ENCODE data around the gene PAFAH2.

The PAFAH2 gene

GRCh38 chr1:25924454-25924853 lies 73.4 kb downstream of the PAFAH2 start:
- Histone ChIP-seq H3K9ac (ENCODE audit: low read length) (no peak overlapping the region), H3K27me3 (ENCODE audit: low read depth, low read length) (no peaks in the 10 kb centered on the region), H3K4me3 (ENCODE audit: low read length) (no peak overlapping the region), H3K27ac (ENCODE audit: low read length) (no peak overlapping the region), H3K9me3 (ENCODE audit: insufficient read depth, low read length) (no peaks in the 10 kb centered on the region), H2AFZ (ENCODE audit: low read depth, low read length) (no peak overlapping the region), H3K4me1 (ENCODE audit: low read length) (no peaks in the 10 kb centered on the region), H3K4me2 (ENCODE audit: low read length) (no peak overlapping the region), H3K36me3 (replicated peaks; ENCODE audit: low read depth, low read length) (no peaks in the 10 kb centered on the region), H4K20me1 (ENCODE audit: insufficient read depth, low read length) (no peaks in the 10 kb centered on the region), H3K79me2 (ENCODE audit: low read length) (no peaks in the 10 kb centered on the region)
- TF ChIP-seq EZH2phosphoT487 (IDR thresholded peaks at IDR 0.05; ENCODE audit: low read depth), result no peak

GRCh38 chr1:25922971-25923552 lies 74.8 kb downstream of the PAFAH2 start:
- no peak overlapping the region for H3K4me2 ChIP-seq (ENCODE audit: low read length)

GRCh38 chr1:25922056-25922970 lies 75.5 kb downstream of the PAFAH2 start:
- H3K36me3 ChIP-seq (replicated peaks; ENCODE audit: low read depth, low read length), result no peaks in the 10 kb centered on the region
- no peaks in the 10 kb centered on the region for H4K20me1 ChIP-seq (ENCODE audit: insufficient read depth, low read length)
- no peak overlapping the region for H3K4me2 ChIP-seq (ENCODE audit: low read length)
- H3K27ac ChIP-seq (ENCODE audit: low read length), result no peak overlapping the region
- H3K27me3 ChIP-seq (ENCODE audit: low read depth, low read length), result no peaks in the 10 kb centered on the region
- H3K9ac ChIP-seq (ENCODE audit: low read length), result no peak overlapping the region
- no peak overlapping the region for H3K4me3 ChIP-seq (ENCODE audit: low read length)
- no peaks in the 10 kb centered on the region for H3K4me1 ChIP-seq (ENCODE audit: low read length)
- no peaks in the 10 kb centered on the region for H3K79me2 ChIP-seq (ENCODE audit: low read length)
- no peaks in the 10 kb centered on the region for H3K9me3 ChIP-seq (ENCODE audit: insufficient read depth, low read length)
- no peak overlapping the region for H2AFZ ChIP-seq (ENCODE audit: low read depth, low read length)
- no peak for TF ChIP-seq EZH2phosphoT487 (IDR thresholded peaks at IDR 0.05; ENCODE audit: low read depth)
- TF ChIP-seq CTCF (IDR thresholded peaks at IDR 0.05; ENCODE audit: low read depth, low read length), result no peak

More at GRCh38 chr1:25922971-25923552, 74.8 kb downstream of the PAFAH2 start:
- Histone ChIP-seq H3K27me3 (ENCODE audit: low read depth, low read length) (no peaks in the 10 kb centered on the region), H3K4me3 (ENCODE audit: low read length) (no peak overlapping the region), H3K27ac (ENCODE audit: low read length) (no peak overlapping the region), H3K9me3 (ENCODE audit: insufficient read depth, low read length) (no peaks in the 10 kb centered on the region), H2AFZ (ENCODE audit: low read depth, low read length) (no peak overlapping the region), H3K36me3 (replicated peaks; ENCODE audit: low read depth, low read length) (no peaks in the 10 kb centered on the region), H3K4me1 (ENCODE audit: low read length) (no peaks in the 10 kb centered on the region), H4K20me1 (ENCODE audit: insufficient read depth, low read length) (no peaks in the 10 kb centered on the region), H3K9ac (ENCODE audit: low read length) (no peak overlapping the region), H3K79me2 (ENCODE audit: low read length) (no peaks in the 10 kb centered on the region)
- TF ChIP-seq CTCF (IDR thresholded peaks at IDR 0.05; ENCODE audit: low read depth, low read length), result no peak
- TF ChIP-seq EZH2phosphoT487 (IDR thresholded peaks at IDR 0.05; ENCODE audit: low read depth), result no peak

GRCh38 chr1:25918615-25919014 lies 79.2 kb downstream of the PAFAH2 start:
- no peak overlapping the region for H3K27ac ChIP-seq (ENCODE audit: low read length)
- no peaks in the 10 kb centered on the region for H4K20me1 ChIP-seq (ENCODE audit: insufficient read depth, low read length)
- H3K36me3 ChIP-seq (replicated peaks; ENCODE audit: low read depth, low read length), result no peaks in the 10 kb centered on the region
- H3K79me2 ChIP-seq (ENCODE audit: low read length), result no peaks in the 10 kb centered on the region
- H3K9me3 ChIP-seq (ENCODE audit: insufficient read depth, low read length), result no peaks in the 10 kb centered on the region
- no peak overlapping the region for H3K4me3 ChIP-seq (ENCODE audit: low read length)
- H3K9ac ChIP-seq (ENCODE audit: low read length), result no peak overlapping the region
- no peak for TF ChIP-seq EZH2phosphoT487 (IDR thresholded peaks at IDR 0.05; ENCODE audit: low read depth)
- no peak for TF ChIP-seq CTCF (IDR thresholded peaks at IDR 0.05; ENCODE audit: low read depth, low read length)
- H3K27me3 ChIP-seq (ENCODE audit: low read depth, low read length), result no peaks in the 10 kb centered on the region
- no peak overlapping the region for H2AFZ ChIP-seq (ENCODE audit: low read depth, low read length)
- no peak overlapping the region for H3K4me2 ChIP-seq (ENCODE audit: low read length)
- peaks cover 12% of the 10 kb centered on the region for H3K4me1 ChIP-seq (ENCODE audit: low read length)
